ENCODE results near the gene TP73.
"Not testable (repeated sequence)": the region's sequence is repeated elsewhere in the genome, so short reads cannot be mapped to it uniquely, and the experiment has no call there.

TP73 gene

DNA sequence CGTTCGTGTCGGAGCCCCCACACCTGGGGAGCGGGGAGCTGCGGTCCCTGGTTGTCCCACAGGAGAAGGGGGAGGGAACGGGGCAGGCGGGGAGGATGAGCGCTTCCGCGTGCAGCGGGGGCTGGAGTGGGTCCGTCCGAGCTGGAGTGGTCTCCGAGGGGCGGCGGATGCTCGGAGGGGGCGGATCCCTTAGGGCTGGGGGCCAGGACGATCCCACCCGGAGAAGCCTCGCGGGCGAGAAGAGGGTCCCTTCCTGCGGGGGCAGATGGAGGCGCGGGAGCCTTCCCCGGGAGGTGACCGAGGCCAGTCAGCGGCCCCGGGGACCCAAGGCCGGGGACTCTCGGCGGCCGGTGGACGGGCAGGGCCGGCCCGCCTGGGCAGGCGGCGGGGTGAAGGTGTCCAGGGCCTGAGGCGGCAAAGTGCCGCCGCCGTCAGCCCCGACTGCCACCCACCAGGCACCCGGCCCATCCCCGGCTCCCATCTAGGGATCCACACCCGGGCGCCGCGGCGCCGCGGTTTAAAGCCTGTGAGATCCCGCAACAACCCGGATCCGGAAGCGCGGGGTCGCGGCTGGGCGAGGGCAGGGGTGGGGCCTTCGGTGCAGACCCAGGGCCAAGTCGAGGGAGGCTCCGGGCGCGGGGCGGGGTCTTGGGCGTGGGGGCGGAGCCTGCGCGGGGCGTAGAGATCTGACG lies 94.7 kb downstream of the TP73 start:
- peak; percentile 93 for DNase-seq

GRCh38 chr1:3747522-3747848 lies 95.2 kb downstream of the TP73 start:
- DNase-seq, result no peak

DNA sequence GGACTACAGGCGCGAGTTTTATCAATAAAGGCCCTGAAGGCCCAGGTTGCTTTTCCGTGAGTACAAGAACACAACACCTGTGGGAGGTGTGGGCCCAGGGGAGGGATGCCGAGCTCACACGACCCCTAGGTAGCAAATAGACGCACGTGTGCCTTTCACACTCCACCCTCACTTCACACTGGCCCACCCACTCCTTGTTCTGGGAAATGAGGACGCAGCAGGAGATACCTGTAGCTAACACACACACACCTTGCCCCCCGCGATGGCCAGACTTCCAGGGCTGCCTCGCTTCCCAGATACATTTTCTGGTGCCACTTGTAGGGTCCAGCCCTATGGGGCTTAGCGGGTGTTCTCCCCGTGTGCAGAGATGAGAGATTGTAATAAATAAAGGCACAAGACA lies 95.6 kb downstream of the TP73 start:
- DNase-seq, result no peak

DNA sequence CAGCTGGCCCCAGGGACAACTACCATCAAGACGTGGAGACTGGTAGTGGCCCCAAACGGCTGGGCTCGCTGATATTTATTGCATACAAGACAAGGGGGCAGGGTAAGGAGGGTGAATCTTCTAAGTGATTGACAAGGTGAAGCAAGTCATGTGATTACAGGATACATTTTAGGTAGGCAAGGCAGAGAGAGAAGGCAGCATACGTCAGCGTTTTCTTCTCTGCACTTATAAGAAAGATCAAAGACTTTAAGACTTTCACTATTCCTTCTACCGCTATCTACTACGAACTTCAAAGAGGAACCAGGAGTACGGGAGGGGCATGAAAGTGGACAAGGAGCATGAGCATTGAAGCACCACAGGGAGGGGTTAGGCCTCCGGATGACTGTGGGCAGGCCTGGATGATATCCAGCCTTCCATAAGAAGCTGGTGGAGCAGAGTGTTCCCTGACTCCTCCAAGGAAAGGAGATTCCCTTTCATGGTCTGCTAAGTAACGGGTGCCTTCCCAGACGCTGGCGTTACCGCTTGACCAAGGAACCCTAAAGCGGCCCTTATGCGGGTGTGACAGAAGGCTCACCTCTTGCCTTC lies 96.1 kb downstream of the TP73 start:
- not testable (repeated sequence) for DNase-seq

DNA sequence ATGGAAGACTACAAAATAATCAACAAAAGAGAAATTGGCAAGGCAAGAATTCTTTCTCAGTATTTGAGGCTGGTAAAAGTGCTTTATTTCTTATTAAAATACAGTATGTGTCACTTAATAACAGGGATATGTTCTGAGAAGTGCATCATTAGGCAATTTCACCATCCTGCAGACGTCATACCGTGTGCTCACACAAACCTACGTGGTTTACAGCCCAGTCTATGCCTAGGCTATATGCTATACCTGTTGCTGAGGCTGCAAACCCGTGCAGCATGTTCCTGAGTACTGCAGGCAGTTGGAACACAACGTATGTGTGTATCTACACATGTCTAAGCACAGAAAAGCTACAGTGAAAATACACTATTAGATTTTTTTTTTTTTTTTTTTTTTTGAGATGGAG lies 97.2 kb downstream of the TP73 start:
- DNase-seq, result no peak

DNA sequence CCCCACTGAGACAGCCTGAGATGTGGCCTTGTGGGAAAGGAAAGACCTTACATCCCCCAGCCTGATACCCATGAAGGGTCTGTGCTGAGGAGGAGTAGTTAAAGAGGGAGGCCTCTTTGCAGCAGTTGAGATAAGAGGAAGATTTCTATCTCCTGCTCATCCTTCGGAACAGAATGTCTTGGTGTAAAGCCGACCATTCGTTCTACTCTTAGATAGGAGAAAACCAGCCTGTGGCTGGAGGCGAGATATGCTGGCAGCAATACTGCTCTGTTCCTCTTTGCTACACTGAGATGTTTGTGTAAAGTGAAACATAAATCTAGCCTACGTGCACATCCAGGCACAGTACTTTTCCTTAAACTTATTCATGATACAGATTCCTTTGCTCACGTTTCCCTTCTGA lies 98.4 kb downstream of the TP73 start:
- peak; percentile 65 for DNase-seq

GRCh38 chr1:3752400-3752945 lies 100.2 kb downstream of the TP73 start, which contains the start of gene CCDC27:
Gene CCDC27, plus strand, starts transcription at chr1:3752450. Its CDS starts 32 bp downstream, at chr1:3752482.
- no peak for DNase-seq

- DNase-seq, result no peak
Measured at GRCh38 chr1:3753656-3754454, 101.5 kb downstream of the TP73 start.

DNA sequence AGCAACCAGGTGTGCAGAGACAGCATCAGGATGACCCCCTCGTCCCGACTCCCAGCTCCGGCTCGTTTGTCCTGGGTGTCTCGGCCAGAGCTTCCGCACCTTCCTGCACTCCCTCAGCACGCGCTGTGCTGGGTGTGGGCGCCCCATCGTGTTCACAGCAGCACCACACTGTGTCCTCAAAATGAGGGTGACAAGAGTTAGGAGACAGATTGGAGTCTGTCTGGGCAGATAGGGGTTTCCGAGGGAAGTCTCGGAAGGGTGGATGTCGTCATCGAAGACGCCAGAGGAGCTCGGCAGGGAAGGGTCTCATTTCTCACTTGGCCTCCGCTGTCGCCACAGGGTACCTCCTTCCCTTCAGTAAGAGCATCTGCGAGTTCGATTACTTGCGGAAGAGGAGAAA lies 104.1 kb downstream of the TP73 start:
- DNase-seq, result no peak

GRCh38 chr1:3759164-3759563 lies 106.8 kb downstream of the TP73 start:
- no peak for DNase-seq

- peak; percentile 79 for DNase-seq
Measured at GRCh38 chr1:3759796-3760195, 107.5 kb downstream of the TP73 start.

DNA sequence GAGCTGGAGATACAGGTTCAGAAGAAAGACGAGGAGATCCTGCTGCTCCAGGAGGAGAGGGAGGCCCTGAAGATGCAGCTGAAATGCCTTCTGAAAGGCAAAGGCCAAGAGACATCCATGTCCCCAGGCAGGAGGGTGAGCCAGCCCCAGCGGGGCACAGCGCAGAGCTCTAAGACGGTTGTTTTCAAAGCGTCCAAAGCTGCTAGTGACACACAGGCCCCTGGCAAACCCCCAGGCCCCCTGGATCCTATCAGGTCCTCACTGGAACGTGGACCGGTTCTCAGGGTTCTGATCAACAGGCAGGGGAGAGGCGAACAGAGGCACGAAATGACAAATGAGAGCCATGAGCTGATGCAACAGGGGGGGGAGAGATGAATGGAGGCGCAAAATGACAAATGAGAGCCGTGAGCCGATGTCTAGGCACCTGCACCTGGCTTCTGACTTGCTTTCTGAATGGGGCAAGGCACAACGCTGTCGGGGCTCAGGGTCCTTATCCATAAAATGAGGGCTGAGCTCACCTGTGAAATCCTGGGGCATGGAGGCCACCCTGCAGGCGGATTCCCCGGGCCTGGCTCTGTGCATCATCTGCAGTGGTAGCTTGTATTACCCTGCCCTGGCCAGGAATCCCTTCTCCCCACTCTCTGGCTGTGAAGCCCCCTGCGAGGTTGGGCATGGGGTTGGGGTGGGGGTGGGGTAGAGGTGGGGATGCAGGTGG lies 109.1 kb downstream of the TP73 start:
- DNase-seq, result no peak

- DNase-seq, result no peak
Measured at GRCh38 chr1:3762151-3762872, 110.0 kb downstream of the TP73 start.

GRCh38 chr1:3762873-3763228 lies 110.5 kb downstream of the TP73 start:
- DNase-seq, result no peak

GRCh38 chr1:3763351-3764125 lies 111.2 kb downstream of the TP73 start:
- DNase-seq, result no peak

- DNase-seq, result no peak
Measured at GRCh38 chr1:3767328-3767925, 115.1 kb downstream of the TP73 start.

DNA sequence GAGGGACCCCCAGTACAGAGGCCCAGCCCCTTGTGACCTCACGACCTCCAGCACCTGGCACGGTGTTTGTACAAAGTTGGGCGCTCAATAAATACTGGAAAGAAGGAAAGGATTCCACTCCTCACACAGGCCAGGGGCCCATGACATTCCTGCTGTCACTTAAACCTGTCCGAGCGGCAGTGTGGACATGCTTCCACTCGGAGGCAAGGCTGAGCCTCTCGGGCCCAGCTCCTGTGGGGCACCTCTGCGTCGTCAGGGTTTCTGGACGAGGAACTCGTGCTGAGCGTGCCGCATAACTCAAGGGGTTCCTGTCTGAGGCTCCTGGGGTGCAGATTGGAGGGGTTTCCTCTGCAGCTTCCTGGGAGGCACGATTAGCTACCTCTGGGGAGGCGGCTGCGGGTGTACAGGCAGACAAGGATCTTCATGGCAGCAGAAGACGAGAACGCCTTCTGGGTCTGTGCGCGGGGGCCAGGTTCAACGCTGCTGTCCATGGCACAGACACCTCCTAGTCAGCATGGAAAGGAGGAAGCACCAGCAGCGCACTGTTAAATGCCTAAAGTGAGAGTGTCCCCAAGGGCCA lies 116.6 kb downstream of the TP73 start:
- DNase-seq, result no peak

- DNase-seq, result no peak
Measured at GRCh38 chr1:3770047-3770765, 117.9 kb downstream of the TP73 start.

DNA sequence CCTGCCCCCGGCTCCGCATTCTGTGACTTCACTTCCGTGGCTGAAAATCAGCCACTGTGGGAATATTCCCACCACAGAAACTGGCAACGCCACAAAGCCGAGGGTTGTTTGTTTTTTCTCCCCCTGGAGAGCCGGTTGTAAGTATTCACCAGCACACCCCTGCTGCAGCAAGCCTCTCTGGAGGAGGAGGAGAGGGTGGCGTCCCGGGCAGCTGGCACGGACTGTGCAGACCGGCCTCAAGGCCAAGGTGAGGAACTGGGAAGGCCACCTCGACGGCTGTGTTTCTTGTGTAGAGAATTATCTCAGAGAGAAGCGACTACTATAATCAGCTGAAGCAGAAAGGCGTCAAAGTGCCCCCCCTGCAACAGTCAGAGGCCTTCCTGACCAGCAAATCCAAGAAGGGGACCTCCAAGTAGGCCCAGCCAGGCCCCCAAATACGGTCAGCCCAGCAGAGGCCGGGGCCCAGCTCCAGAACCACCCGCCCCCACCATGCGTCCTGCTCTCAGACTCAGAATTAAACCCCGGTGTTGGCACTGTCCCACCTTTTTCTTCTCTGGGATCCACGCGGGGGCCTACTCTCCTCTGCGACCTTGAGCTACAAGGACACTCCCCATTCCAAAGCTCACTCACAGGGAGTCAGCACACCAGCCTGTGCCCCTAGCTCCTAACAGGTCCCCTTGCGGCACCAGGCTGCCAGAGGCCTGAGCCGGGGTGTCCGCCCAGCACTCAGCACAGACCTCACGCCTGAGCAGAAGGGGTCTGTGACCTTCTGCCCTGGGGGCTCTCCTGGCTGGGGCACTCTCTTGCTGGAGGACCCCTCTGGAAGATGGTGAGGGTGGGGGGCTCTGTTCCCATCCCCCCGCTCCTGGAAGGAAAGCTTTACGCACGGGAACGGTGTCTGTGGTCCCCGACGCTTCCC lies 119.1 kb downstream of the TP73 start:
- DNase-seq, result peak; percentile 37
